Measurements from ENCODE around the gene MYO10. TPM values are rescaled to one million over a fixed set of nuclear protein-coding genes. Genes with fewer than 3 reads are reported as not detected.
A peak's percentile ranks its signal among the peaks of the same experiment; 100 is the strongest.
"Not testable (repeated sequence)": the region's sequence is repeated elsewhere in the genome, so short reads cannot be mapped to it uniquely, and the experiment has no call there.

MYO10 gene
- total RNA-seq, 2 experiments from 2014 or later: 0.03 to 1.7 TPM

- POLR2A ChIA-PET: no interaction called here
- no peaks in the 10 kb centered on the region for H3K36me3 ChIP-seq (ENCODE audit: insufficient read depth, low read length)
- no TSS peak for BruUV-seq (replicated peaks)
Observed at GRCh38 chr5:16740811-16741392, 195.2 kb downstream of the MYO10 start.

GRCh38 chr5:16740066-16740810 lies 195.8 kb downstream of the MYO10 start:
- POLR2A ChIA-PET: interaction anchor here (0.7 kb wide), 1 partner anchor 14 kb away, joined by 3 read pairs; no protein-coding TSS in a partner anchor
- H3K27ac ChIP-seq (ENCODE audit: low read depth, low read length, poor library complexity, severe bottlenecking): no peak overlapping the region
- H3K4me3 ChIP-seq (ENCODE audit: low read depth, low read length, poor library complexity, severe bottlenecking): no peak overlapping the region
- H3K9me3 ChIP-seq (ENCODE audit: low read length): no peaks in the 10 kb centered on the region
- TF ChIP-seq EZH2phosphoT487 (IDR thresholded peaks at IDR 0.05; ENCODE audit: borderline replicate concordance, low read depth, low read length): no peak
- no peak for TF ChIP-seq CTCF (conservative IDR thresholded peaks at IDR 0.05; ENCODE audit: low read length)
- H3K79me2 ChIP-seq (ENCODE audit: insufficient read depth, low read depth, low read length): no peaks in the 10 kb centered on the region
- intact Hi-C loops (cut with micrococcal nuclease; ENCODE audit: unreplicated experiment): no loop called here
- H3K4me1 ChIP-seq (ENCODE audit: insufficient read depth, low read length, poor library complexity, severe bottlenecking): no peaks in the 10 kb centered on the region
- no peak overlapping the region for H3K4me2 ChIP-seq (ENCODE audit: low read length)
- H3K9me2 ChIP-seq (ENCODE audit: insufficient read depth, low read length): no peaks in the 10 kb centered on the region
- DNase-seq (ENCODE audit: low spot score): no peak
- no peaks in the 10 kb centered on the region for H3K36me3 ChIP-seq (ENCODE audit: insufficient read depth, low read length)
- no peak overlapping the region for H2AFZ ChIP-seq (ENCODE audit: low read length)
- CTCF ChIA-PET (ENCODE audit: unreplicated experiment): no interaction called here
- BruUV-seq (replicated peaks): no TSS peak
- no peaks in the 10 kb centered on the region for H4K20me1 ChIP-seq (ENCODE audit: insufficient read depth, low read length)

More at GRCh38 chr5:16740811-16741392, 195.2 kb downstream of the MYO10 start:
- H3K4me2 ChIP-seq (ENCODE audit: low read length): no peak overlapping the region
- 0 out of 2 replicates have a peak, but pooled peaks have one; percentile 15 for TF ChIP-seq CTCF (conservative IDR thresholded peaks at IDR 0.05; ENCODE audit: low read length)
- no peak for TF ChIP-seq EZH2phosphoT487 (IDR thresholded peaks at IDR 0.05; ENCODE audit: borderline replicate concordance, low read depth, low read length)
- H3K4me1 ChIP-seq (ENCODE audit: insufficient read depth, low read length, poor library complexity, severe bottlenecking): no peaks in the 10 kb centered on the region
- no peak overlapping the region for H2AFZ ChIP-seq (ENCODE audit: low read length)
- no peak overlapping the region for H3K27ac ChIP-seq (ENCODE audit: low read depth, low read length, poor library complexity, severe bottlenecking)
- no peaks in the 10 kb centered on the region for H3K9me2 ChIP-seq (ENCODE audit: insufficient read depth, low read length)
- no peak for DNase-seq (ENCODE audit: low spot score)
- no peak overlapping the region for H3K4me3 ChIP-seq (ENCODE audit: low read depth, low read length, poor library complexity, severe bottlenecking)
- no peaks in the 10 kb centered on the region for H3K79me2 ChIP-seq (ENCODE audit: insufficient read depth, low read depth, low read length)
- no peaks in the 10 kb centered on the region for H4K20me1 ChIP-seq (ENCODE audit: insufficient read depth, low read length)
- CTCF ChIA-PET (ENCODE audit: unreplicated experiment): no interaction called here
- no peaks in the 10 kb centered on the region for H3K9me3 ChIP-seq (ENCODE audit: low read length)
- intact Hi-C loops (cut with micrococcal nuclease; ENCODE audit: unreplicated experiment): no loop called here

GRCh38 chr5:16738393-16738792 lies 197.7 kb downstream of the MYO10 start:
- H3K36me3 ChIP-seq (ENCODE audit: insufficient read depth, low read length); H3K27ac ChIP-seq (ENCODE audit: low read depth, low read length, poor library complexity, severe bottlenecking); H2AFZ ChIP-seq (ENCODE audit: low read length); H3K9me2 ChIP-seq (ENCODE audit: insufficient read depth, low read length); BruUV-seq (replicated peaks); H3K4me3 ChIP-seq (ENCODE audit: low read depth, low read length, poor library complexity, severe bottlenecking); DNase-seq (ENCODE audit: low spot score); H3K4me2 ChIP-seq (ENCODE audit: low read length); POLR2A ChIA-PET; H3K4me1 ChIP-seq (ENCODE audit: insufficient read depth, low read length, poor library complexity, severe bottlenecking); H3K9me3 ChIP-seq (ENCODE audit: low read length); H4K20me1 ChIP-seq (ENCODE audit: insufficient read depth, low read length); H3K79me2 ChIP-seq (ENCODE audit: insufficient read depth, low read depth, low read length); intact Hi-C loops (cut with micrococcal nuclease; ENCODE audit: unreplicated experiment); CTCF ChIA-PET (ENCODE audit: unreplicated experiment): not testable (repeated sequence)

All from OCI-LY7 (cell line).